ENCODE results near the gene NLRC5. TPM values are rescaled to one million over a fixed set of nuclear protein-coding genes. Genes with fewer than 3 reads are reported as not detected.

Gene NLRC5
- total RNA-seq, 4 donors from 2014 or later = 14.4 to 22.5 (median 16.6) TPM

DNA sequence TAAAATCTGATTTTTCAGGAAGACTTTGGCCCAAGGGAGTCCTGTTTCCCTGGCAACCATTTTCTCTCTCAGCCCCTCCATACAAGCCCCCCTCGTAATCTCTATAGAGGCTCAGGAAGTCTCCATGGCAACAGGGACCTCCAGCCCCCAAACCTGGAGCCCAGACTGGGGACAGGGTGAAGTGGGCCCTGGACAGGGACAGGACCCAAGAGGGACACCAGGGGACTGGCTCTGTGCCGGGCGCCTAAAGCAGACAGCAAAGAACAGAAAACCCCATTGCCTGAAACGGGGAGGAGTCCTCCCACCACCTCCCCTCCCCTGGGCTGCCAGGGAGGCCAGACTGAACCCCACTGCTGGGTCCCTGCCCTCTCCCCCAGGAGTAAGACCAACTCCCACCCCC lies 143.7 kb downstream of the NLRC5 start:
- peaks cover 0 to 8% (median 0%) of the 10 kb centered on the region in 4 donors for H3K4me1 ChIP-seq
- intact Hi-C loops (cut with DNase I) = no loop called here
- no peak for TF ChIP-seq POLR2AphosphoS5 (IDR thresholded peaks at IDR 0.05)
- no peak for TF ChIP-seq POLR2A (IDR thresholded peaks at IDR 0.05; ENCODE audit: low read depth)
- no peak for TF ChIP-seq EP300 (IDR thresholded peaks at IDR 0.05)
- TF ChIP-seq CTCF (IDR thresholded peaks at IDR 0.05) = no peak
- H3K4me3 ChIP-seq = no peak overlapping the region
- no peaks in the 10 kb centered on the region for H3K9me3 ChIP-seq
- 66% methylated on average over 4 of the region's 4 CpGs for WGBS
- peaks cover 0 to 44% (median 16%) of the 10 kb centered on the region in 4 donors for H3K36me3 ChIP-seq
- no peak for DNase-seq (ENCODE audit: extremely low spot score)
- H3K27ac ChIP-seq (replicated peaks in 1 of 4) = no peak overlapping the region
- no peaks in the 10 kb centered on the region for H3K27me3 ChIP-seq

Other genes with a start within 250 kb of the NLRC5 start
- gene SLC12A3, start 124.3 kb upstream of the NLRC5 start, total RNA-seq = not detected
- 10 to 100 TPM; 64.0 to 99.7 (median 71.5) TPM for gene HERPUD1, start 57.4 kb upstream of the NLRC5 start, total RNA-seq
- gene CETP, start 27.6 kb upstream of the NLRC5 start, total RNA-seq = 1 to 10 TPM in 1 of 4 donors, under 1 TPM in 2, not detected in 1; 0.19 to 1.2 (median 0.52) TPM
- gene CPNE2, start 103.0 kb downstream of the NLRC5 start, total RNA-seq = 10 to 100 TPM; 21.6 to 43.0 (median 34.9) TPM
- gene PSME3IP1, start 196.5 kb downstream of the NLRC5 start, total RNA-seq = 10 to 100 TPM; 47.8 to 60.7 (median 57.5) TPM
- 10 to 100 TPM; 22.4 to 30.7 (median 25.7) TPM for gene RSPRY1, start 196.8 kb downstream of the NLRC5 start, total RNA-seq

Data from esophagus muscularis mucosa (tissue), 4 donors.